ENCODE results near the gene MYF6. TPM values are rescaled to one million over a fixed set of nuclear protein-coding genes. Genes with fewer than 3 reads are reported as not detected.

The MYF6 gene
- total and polyA plus RNA-seq, 2 donors (not counting 1 experiment from before 2014, with no cell fraction given) = not detected

DNA sequence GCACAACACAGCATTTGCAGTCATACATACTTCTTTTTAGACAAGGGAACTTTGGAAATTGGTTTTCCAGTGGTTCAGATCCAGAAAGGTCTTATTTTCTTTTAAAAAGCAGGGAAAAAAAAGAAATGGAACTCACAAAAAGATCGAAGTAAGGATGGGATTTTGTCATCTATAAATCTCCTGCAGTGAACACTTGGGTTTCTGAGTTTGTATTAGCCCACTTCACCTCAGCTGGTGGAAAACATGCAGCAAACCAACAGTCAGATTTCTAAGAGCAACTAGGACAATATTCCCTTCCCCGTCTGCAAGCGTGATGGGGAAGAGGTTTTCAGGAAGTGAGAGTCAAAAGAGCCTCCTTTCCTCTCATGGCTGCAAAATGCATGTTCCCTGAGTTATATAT, 13.9 kb downstream of the MYF6 start:
- no peaks in the 10 kb centered on the region for H4K20me1 ChIP-seq (ENCODE audit: control insufficient read depth, insufficient read depth, low read length, poor library complexity, severe bottlenecking)
- no peaks in the 10 kb centered on the region for H3K79me2 ChIP-seq (ENCODE audit: control insufficient read depth, insufficient read depth, low read length)
- no peak for TF ChIP-seq CTCF (IDR thresholded peaks at IDR 0.05)
- TF ChIP-seq EZH2 (IDR thresholded peaks at IDR 0.05; ENCODE audit: borderline replicate concordance, insufficient read depth, low read depth, low read length, poor library complexity, severe bottlenecking) = no peak
- H3K27me3 ChIP-seq (replicated peaks in 1 of 4; ENCODE audit: control extremely low read depth in 1 of 4, control insufficient read depth in 3 of 4, insufficient read depth in 4 of 4, low read length in 3 of 4) = peaks cover 0 to 12% (median 0%) of the 10 kb centered on the region in 4 experiments
- H2AFZ ChIP-seq (ENCODE audit: insufficient read depth, low read depth, low read length, poor library complexity, severe bottlenecking) = no peak overlapping the region
- no peaks in the 10 kb centered on the region for H3K4me1 ChIP-seq (ENCODE audit: control insufficient read depth in 2 of 2, insufficient read depth in 2 of 2, low read length in 2 of 2)
- WGBS (ENCODE audit: insufficient coverage) = no CpG with 5 or more reads among the region's 3 CpGs
- CTCF ChIA-PET = no interaction called here
- H3K4me3 ChIP-seq (ENCODE audit: control extremely low read depth in 1 of 5, extremely low read depth in 1 of 5, insufficient read depth in 1 of 5, low read depth in 2 of 5, low read length in 4 of 5) = no peak overlapping the region
- ATAC-seq (ENCODE audit: low read depth) (no peak), DNase-seq (no peak)
- H3K9ac ChIP-seq (ENCODE audit: low read length) = no peak overlapping the region
- Mint-ChIP-seq H3K27ac (no peak overlapping the region), H3K9me3 (ENCODE audit: insufficient read depth) (peaks cover 3% of the 10 kb centered on the region), H3K4me1 (no peaks in the 10 kb centered on the region), H3K4me3 (no peak overlapping the region), H3K27me3 (peaks cover 12% of the 10 kb centered on the region)
- H3K36me3 ChIP-seq (replicated peaks in 1 of 2; ENCODE audit: control extremely low read depth in 1 of 2, control insufficient read depth in 1 of 2, extremely low read depth in 1 of 2, insufficient read depth in 2 of 2, low read length in 1 of 2) = no peaks in the 10 kb centered on the region
- H3K27ac ChIP-seq (ENCODE audit: low read length in 2 of 2) = no peak overlapping the region
- H3K4me2 ChIP-seq (replicated peaks; ENCODE audit: low read depth, low read length, poor library complexity, severe bottlenecking) = no peak overlapping the region
- POLR2A ChIA-PET = no interaction called here
- H3K9me3 ChIP-seq (ENCODE audit: control extremely low read depth in 1 of 3, control insufficient read depth in 2 of 3, insufficient read depth in 1 of 3, low read length in 2 of 3) = peaks cover 0 to 11% (median 0%) of the 10 kb centered on the region in 3 donors
- intact Hi-C loops (cut with micrococcal nuclease) = no loop called here

GRCh38 chr12:80745851-80746505, 38.5 kb downstream of the MYF6 start:
- DNase-seq (no peak), ATAC-seq (ENCODE audit: low read depth) (no peak)
- no peaks in the 10 kb centered on the region for H3K27me3 Mint-ChIP-seq
- TF ChIP-seq EZH2 (IDR thresholded peaks at IDR 0.05; ENCODE audit: borderline replicate concordance, insufficient read depth, low read depth, low read length, poor library complexity, severe bottlenecking) = no peak
- TF ChIP-seq CTCF (IDR thresholded peaks at IDR 0.05) = no peak
- no peak overlapping the region for H3K27ac ChIP-seq (ENCODE audit: low read length in 2 of 2)
- H3K9me3 Mint-ChIP-seq (ENCODE audit: insufficient read depth) = no peaks in the 10 kb centered on the region
- POLR2A ChIA-PET = no interaction called here
- H3K9ac ChIP-seq (ENCODE audit: low read length) = no peak overlapping the region
- no peak overlapping the region for H3K4me3 Mint-ChIP-seq
- H3K79me2 ChIP-seq (ENCODE audit: control insufficient read depth, insufficient read depth, low read length) = no peaks in the 10 kb centered on the region
- no peaks in the 10 kb centered on the region for H3K27me3 ChIP-seq (replicated peaks in 1 of 4; ENCODE audit: control extremely low read depth in 1 of 4, control insufficient read depth in 3 of 4, insufficient read depth in 4 of 4, low read length in 3 of 4)
- no peak overlapping the region for H3K4me3 ChIP-seq (ENCODE audit: control extremely low read depth in 1 of 5, extremely low read depth in 1 of 5, insufficient read depth in 1 of 5, low read depth in 2 of 5, low read length in 4 of 5)
- no peaks in the 10 kb centered on the region for H3K9me3 ChIP-seq (ENCODE audit: control extremely low read depth in 1 of 3, control insufficient read depth in 2 of 3, insufficient read depth in 1 of 3, low read length in 2 of 3)
- CTCF ChIA-PET = no interaction called here
- WGBS (ENCODE audit: insufficient coverage) = 58% methylated on average over 3 of the region's 6 CpGs
- no peaks in the 10 kb centered on the region for H3K4me1 ChIP-seq (ENCODE audit: control insufficient read depth in 2 of 2, insufficient read depth in 2 of 2, low read length in 2 of 2)
- H2AFZ ChIP-seq (ENCODE audit: insufficient read depth, low read depth, low read length, poor library complexity, severe bottlenecking) = no peak overlapping the region
- intact Hi-C loops (cut with micrococcal nuclease) = no loop called here
- H3K27ac Mint-ChIP-seq = no peak overlapping the region
- H3K36me3 ChIP-seq (replicated peaks in 1 of 2; ENCODE audit: control extremely low read depth in 1 of 2, control insufficient read depth in 1 of 2, extremely low read depth in 1 of 2, insufficient read depth in 2 of 2, low read length in 1 of 2) = no peaks in the 10 kb centered on the region
- H3K4me2 ChIP-seq (replicated peaks; ENCODE audit: low read depth, low read length, poor library complexity, severe bottlenecking) = no peak overlapping the region
- no peaks in the 10 kb centered on the region for H4K20me1 ChIP-seq (ENCODE audit: control insufficient read depth, insufficient read depth, low read length, poor library complexity, severe bottlenecking)
- no peaks in the 10 kb centered on the region for H3K4me1 Mint-ChIP-seq

Measured in B cell (primary cell).